ENCODE results near the gene GBX1.

DNA sequence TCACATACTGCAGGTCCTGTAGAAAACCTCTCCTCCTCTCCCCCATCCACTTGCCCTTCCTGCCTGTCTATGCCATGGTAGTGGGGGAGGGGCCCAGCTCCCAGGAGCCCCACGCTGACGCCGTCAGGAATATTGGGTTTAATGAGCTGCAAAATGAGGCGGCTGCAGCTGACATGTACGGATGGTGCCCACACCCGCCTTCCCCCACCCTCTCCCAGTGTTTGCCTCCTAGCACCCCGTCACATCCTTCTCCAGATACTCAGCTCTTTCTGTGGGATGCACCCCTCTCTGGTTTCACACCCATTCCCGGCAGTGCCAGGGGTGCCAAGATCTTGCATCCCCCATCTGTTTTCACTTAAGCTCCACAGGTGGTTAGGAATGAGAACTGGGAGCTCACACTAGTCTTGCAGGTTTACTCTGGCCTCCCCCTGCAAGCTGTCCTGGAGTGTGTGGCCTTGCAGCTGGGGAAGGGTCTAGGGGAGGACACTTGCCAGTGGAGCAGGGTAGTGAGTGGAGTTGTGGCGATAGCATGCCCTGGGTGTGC is 26.1 kb downstream of the GBX1 start:
- TF ChIP-seq CTCF (IDR thresholded peaks at IDR 0.05) (no peak), SP1 (CRISPR knock-in tag; conservative IDR thresholded peaks at IDR 0.05) (no peak), GTF2I (CRISPR knock-in tag; conservative IDR thresholded peaks at IDR 0.05) (no peak), TCF7 (CRISPR knock-in tag; IDR thresholded peaks at IDR 0.05; ENCODE audit: low read depth) (no peak), TEAD4 (CRISPR knock-in tag; IDR thresholded peaks at IDR 0.05) (no peak), HMGA2 (CRISPR knock-in tag; IDR thresholded peaks at IDR 0.05) (no peak)
- TF ChIP-seq, protein P1, sequence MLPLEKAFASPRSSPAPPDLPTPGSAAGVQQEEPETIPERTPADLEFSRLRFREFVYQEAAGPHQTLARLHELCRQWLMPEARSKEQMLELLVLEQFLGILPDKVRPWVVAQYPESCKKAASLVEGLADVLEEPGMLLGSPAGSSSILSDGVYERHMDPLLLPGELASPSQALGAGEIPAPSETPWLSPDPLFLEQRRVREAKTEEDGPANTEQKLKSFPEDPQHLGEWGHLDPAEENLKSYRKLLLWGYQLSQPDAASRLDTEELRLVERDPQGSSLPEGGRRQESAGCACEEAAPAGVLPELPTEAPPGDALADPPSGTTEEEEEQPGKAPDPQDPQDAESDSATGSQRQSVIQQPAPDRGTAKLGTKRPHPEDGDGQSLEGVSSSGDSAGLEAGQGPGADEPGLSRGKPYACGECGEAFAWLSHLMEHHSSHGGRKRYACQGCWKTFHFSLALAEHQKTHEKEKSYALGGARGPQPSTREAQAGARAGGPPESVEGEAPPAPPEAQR (CRISPR knock-in tag; IDR thresholded peaks at IDR 0.05): no peak
- TF ChIP-seq, protein P2, sequence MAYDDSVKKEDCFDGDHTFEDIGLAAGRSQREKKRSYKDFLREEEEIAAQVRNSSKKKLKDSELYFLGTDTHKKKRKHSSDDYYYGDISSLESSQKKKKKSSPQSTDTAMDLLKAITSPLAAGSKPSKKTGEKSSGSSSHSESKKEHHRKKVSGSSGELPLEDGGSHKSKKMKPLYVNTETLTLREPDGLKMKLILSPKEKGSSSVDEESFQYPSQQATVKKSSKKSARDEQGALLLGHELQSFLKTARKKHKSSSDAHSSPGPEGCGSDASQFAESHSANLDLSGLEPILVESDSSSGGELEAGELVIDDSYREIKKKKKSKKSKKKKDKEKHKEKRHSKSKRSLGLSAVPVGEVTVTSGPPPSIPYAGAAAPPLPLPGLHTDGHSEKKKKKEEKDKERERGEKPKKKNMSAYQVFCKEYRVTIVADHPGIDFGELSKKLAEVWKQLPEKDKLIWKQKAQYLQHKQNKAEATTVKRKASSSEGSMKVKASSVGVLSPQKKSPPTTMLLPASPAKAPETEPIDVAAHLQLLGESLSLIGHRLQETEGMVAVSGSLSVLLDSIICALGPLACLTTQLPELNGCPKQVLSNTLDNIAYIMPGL (CRISPR knock-in tag; IDR thresholded peaks at IDR 0.05): no peak
